OCI-LY3 (cell line): ENCODE measurements around the gene PPEF1.

Experiments
- EZH2phosphoT487 ChIP-seq: fragments of 200-600 bp; shearing (Covaris generic); IDR thresholded peaks from 2 replicates; pipeline ENCODE4 v1.6.1; 2018; ENCODE audit warnings: antibody characterized with exemption, mixed run types, low read depth
- TF ChIP-seq, protein P1 (sequence below): fragments of 200-600, 300-600 bp; sonication (generic); IDR thresholded peaks from 2 replicates; pipeline ENCODE4 v1.5.1; 2014; ENCODE audit warnings: antibody characterized with exemption, low read length, low read depth

DNA sequence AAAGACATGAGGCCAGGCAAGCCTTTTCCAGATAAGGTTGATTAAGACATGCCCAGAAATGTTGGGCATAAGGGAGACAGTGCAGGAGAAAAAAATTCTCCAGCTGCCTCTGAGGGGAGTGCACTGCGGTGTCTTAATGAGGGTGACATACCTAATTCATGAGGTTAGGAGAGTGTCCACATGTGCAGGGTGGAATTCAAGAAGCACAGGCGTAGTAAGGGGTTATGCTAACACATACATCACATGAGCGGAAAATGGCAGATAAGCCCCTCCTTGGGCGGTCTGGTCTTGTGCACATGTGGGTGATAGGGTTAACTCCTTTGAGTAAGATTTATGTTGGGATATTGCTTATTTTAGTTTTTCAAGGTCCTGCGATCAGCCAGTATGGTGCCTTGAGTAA is 154.1 kb downstream of the PPEF1 start:
- TF ChIP-seq, protein P1, sequence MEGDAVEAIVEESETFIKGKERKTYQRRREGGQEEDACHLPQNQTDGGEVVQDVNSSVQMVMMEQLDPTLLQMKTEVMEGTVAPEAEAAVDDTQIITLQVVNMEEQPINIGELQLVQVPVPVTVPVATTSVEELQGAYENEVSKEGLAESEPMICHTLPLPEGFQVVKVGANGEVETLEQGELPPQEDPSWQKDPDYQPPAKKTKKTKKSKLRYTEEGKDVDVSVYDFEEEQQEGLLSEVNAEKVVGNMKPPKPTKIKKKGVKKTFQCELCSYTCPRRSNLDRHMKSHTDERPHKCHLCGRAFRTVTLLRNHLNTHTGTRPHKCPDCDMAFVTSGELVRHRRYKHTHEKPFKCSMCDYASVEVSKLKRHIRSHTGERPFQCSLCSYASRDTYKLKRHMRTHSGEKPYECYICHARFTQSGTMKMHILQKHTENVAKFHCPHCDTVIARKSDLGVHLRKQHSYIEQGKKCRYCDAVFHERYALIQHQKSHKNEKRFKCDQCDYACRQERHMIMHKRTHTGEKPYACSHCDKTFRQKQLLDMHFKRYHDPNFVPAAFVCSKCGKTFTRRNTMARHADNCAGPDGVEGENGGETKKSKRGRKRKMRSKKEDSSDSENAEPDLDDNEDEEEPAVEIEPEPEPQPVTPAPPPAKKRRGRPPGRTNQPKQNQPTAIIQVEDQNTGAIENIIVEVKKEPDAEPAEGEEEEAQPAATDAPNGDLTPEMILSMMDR = no peak
- TF ChIP-seq EZH2phosphoT487 = no peak
